Sigmoid colon (tissue), 3 donors: ENCODE results near the gene R3HDM4.

ENCODE experiments used
- POLR2A ChIP-seq, 2 donors: fragments of 450-650 bp; IDR thresholded peaks; one replicate each; pipeline ENCODE4 v1.6.1; 2016; ENCODE audit warnings: antibody characterized with exemption in 2 of 2, mild to moderate bottlenecking in 2 of 2, moderate library complexity in 2 of 2
- TF ChIP-seq, protein P1 (sequence below), 4 experiments: fragments of 450-650 bp in 3 of 4; fragments of 200-600 bp in 1 of 4; IDR thresholded peaks; one replicate each; pipeline ENCODE4 v1.5.1; 2016 to 2019; ENCODE audit warnings: antibody characterized with exemption in 4 of 4, mild to moderate bottlenecking in 3 of 4, moderate library complexity in 2 of 4

DNA sequence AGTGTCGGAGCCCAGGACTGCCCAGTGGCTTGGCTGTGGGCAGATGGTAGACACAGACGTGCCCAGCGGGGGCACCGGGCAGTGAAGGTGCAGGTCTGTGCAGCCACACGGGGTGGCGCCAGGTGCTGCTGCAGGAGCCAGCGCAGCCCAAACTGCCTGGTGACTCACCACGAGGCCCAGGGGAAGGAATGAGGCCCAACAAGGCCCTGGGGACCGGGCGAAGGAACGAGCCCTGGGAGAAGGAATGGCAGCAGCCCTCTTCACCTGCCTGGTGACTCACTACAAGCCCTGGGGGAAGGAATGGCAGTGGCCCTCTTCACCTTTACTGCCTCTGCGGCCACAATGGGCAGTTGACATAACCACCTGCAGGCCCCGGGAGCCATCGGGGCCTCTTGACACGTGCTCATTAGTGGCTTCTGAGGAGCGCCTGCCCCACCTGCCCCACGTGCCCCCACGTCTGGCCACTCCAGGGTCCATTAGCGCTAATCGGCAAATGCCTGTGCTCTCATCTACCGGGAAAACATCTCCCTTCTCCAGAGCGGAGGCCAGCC is 29.3 kb downstream of the R3HDM4 start:
- TF ChIP-seq, protein P1, sequence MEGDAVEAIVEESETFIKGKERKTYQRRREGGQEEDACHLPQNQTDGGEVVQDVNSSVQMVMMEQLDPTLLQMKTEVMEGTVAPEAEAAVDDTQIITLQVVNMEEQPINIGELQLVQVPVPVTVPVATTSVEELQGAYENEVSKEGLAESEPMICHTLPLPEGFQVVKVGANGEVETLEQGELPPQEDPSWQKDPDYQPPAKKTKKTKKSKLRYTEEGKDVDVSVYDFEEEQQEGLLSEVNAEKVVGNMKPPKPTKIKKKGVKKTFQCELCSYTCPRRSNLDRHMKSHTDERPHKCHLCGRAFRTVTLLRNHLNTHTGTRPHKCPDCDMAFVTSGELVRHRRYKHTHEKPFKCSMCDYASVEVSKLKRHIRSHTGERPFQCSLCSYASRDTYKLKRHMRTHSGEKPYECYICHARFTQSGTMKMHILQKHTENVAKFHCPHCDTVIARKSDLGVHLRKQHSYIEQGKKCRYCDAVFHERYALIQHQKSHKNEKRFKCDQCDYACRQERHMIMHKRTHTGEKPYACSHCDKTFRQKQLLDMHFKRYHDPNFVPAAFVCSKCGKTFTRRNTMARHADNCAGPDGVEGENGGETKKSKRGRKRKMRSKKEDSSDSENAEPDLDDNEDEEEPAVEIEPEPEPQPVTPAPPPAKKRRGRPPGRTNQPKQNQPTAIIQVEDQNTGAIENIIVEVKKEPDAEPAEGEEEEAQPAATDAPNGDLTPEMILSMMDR (IDR thresholded peaks at IDR 0.05): no peak
- no peak for TF ChIP-seq POLR2A (IDR thresholded peaks at IDR 0.05)
